ENCODE results near the gene HELZ. TPM values are rescaled to one million over a fixed set of nuclear protein-coding genes. Genes with fewer than 3 reads are reported as not detected.

Gene HELZ
- total RNA-seq (2021; ENCODE audit: unreplicated experiment) (40.5 TPM), Bru-seq, nascent RNA (percentile 84 among the genes with signal in this experiment), BruChase-seq, experiment 1, labeled RNA remaining after a 6-hour chase (percentile 82 among the genes with signal in this experiment), BruChase-seq, experiment 2, labeled RNA remaining after a 2-hour chase (percentile 81 among the genes with signal in this experiment)
- 7.5 and 7.6 TPM in 2 replicates for polyA plus RNA-seq (2012)
- long read RNA-seq, full-length matches to known transcripts: 6 of 31 reads
- long read RNA-seq, partial matches to known transcripts: 11 of 31 reads
- long read RNA-seq, other reads (novel, unspliced or antisense): 14 of 31 reads

- peaks cover 40% of the 10 kb centered on the region for H3K79me2 ChIP-seq (ENCODE audit: insufficient read depth, low read length)
- ChIA-PET CTCF (no interaction called here), POLR2A (no interaction called here), RAD21 (ENCODE audit: low non-redundant PET in 1 of 2, low total read pairs in 2 of 2, uncharacterized antibody in 2 of 2, unreplicated experiment in 2 of 2) (no interaction called here)
- peak; percentile 76 for DNase-seq (ENCODE audit: low read depth, low spot score)
- BruUV-seq (replicated peaks): TSS peak; percentile 79
- no peaks in the 10 kb centered on the region for H3K9me2 ChIP-seq (ENCODE audit: insufficient read depth)
- no peaks in the 10 kb centered on the region; a peak in 2 of 4 replicates for H3K36me3 ChIP-seq (ENCODE audit: control insufficient read depth in 1 of 2, insufficient read depth in 2 of 2, low read length in 2 of 2)
- H2AFZ ChIP-seq (ENCODE audit: low read depth, low read length, poor library complexity, severe bottlenecking): peak within 1 kb of the TSS; percentile 20
- no peaks in the 10 kb centered on the region for H3K9me3 ChIP-seq (ENCODE audit: control insufficient read depth in 1 of 2, insufficient read depth in 1 of 2, low read depth in 1 of 2, low read length in 2 of 2)
- peaks cover 17 to 29% of the 10 kb centered on the region in 2 experiments for H3K4me1 ChIP-seq (ENCODE audit: control insufficient read depth in 1 of 2, insufficient read depth in 2 of 2, low read length in 2 of 2)
- no peaks in the 10 kb centered on the region for H3K27me3 ChIP-seq (ENCODE audit: insufficient read depth, low read length)
- intact Hi-C loops (cut with micrococcal nuclease): no loop called here
- peak within 1 kb of the TSS; percentile 69 for H3K27ac ChIP-seq (ENCODE audit: low read depth, low read length)
- H3K9ac ChIP-seq (ENCODE audit: low read length): peak within 1 kb of the TSS; percentile 70
- peak within 1 kb of the TSS; percentile 76 to 82 for H3K4me3 ChIP-seq (replicated peaks in 1 of 2; ENCODE audit: low read depth in 1 of 2, low read length in 2 of 2)
- peak within 1 kb of the TSS; percentile 89 for H3K4me2 ChIP-seq (ENCODE audit: low read length)
- peak; percentile 46 for ATAC-seq
- H4K20me1 ChIP-seq (ENCODE audit: insufficient read depth): no peaks in the 10 kb centered on the region
- TF ChIP-seq CBX3 (IDR thresholded peaks at IDR 0.05; ENCODE audit: low read depth) (no peak), CEBPB (IDR thresholded peaks at IDR 0.05; ENCODE audit: low read depth) (no peak), RAD21 (IDR thresholded peaks at IDR 0.05; ENCODE audit: low read depth) (no peak), EZH2phosphoT487 (IDR thresholded peaks at IDR 0.05; ENCODE audit: borderline replicate concordance) (no peak), SP1 (IDR thresholded peaks at IDR 0.05; ENCODE audit: low read depth) (no peak), EGR1 (IDR thresholded peaks at IDR 0.05; ENCODE audit: low read depth) (no peak), YY1 (IDR thresholded peaks at IDR 0.05; ENCODE audit: extremely low read depth, insufficient replicate concordance, low read depth, low read length) (peak; percentile 89), ZNF274 (IDR thresholded peaks at IDR 0.05; ENCODE audit: low read depth, low read length) (no peak), CTCF (IDR thresholded peaks at IDR 0.05 in 2 of 3, conservative IDR thresholded peaks at IDR 0.05 in 1 of 3; ENCODE audit: borderline replicate concordance in 1 of 3, insufficient read depth in 1 of 3, low read depth in 2 of 3, low read length in 2 of 3) (no peak), TCF7L2 (IDR thresholded peaks at IDR 0.05; ENCODE audit: borderline replicate concordance, extremely low read depth, insufficient read depth, insufficient read length) (no peak), SIN3A (IDR thresholded peaks at IDR 0.05; ENCODE audit: low read depth) (peak; percentile 90), FOSL1 (IDR thresholded peaks at IDR 0.05; ENCODE audit: low read depth) (no peak), ZFX (IDR thresholded peaks at IDR 0.05) (peak; percentile 38; the same call in 1 of the 2 replicates), ATF3 (IDR thresholded peaks at IDR 0.05) (no peak), ELF1 (IDR thresholded peaks at IDR 0.05; ENCODE audit: borderline replicate concordance, low read depth) (no peak), POLR2AphosphoS5 (IDR thresholded peaks at IDR 0.05; ENCODE audit: low read depth, low read length) (peak; percentile 66)
- TF ChIP-seq, protein P1, sequence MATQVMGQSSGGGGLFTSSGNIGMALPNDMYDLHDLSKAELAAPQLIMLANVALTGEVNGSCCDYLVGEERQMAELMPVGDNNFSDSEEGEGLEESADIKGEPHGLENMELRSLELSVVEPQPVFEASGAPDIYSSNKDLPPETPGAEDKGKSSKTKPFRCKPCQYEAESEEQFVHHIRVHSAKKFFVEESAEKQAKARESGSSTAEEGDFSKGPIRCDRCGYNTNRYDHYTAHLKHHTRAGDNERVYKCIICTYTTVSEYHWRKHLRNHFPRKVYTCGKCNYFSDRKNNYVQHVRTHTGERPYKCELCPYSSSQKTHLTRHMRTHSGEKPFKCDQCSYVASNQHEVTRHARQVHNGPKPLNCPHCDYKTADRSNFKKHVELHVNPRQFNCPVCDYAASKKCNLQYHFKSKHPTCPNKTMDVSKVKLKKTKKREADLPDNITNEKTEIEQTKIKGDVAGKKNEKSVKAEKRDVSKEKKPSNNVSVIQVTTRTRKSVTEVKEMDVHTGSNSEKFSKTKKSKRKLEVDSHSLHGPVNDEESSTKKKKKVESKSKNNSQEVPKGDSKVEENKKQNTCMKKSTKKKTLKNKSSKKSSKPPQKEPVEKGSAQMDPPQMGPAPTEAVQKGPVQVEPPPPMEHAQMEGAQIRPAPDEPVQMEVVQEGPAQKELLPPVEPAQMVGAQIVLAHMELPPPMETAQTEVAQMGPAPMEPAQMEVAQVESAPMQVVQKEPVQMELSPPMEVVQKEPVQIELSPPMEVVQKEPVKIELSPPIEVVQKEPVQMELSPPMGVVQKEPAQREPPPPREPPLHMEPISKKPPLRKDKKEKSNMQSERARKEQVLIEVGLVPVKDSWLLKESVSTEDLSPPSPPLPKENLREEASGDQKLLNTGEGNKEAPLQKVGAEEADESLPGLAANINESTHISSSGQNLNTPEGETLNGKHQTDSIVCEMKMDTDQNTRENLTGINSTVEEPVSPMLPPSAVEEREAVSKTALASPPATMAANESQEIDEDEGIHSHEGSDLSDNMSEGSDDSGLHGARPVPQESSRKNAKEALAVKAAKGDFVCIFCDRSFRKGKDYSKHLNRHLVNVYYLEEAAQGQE (IDR thresholded peaks at IDR 0.05; ENCODE audit: low read depth): no peak
- TF ChIP-seq, protein P2, sequence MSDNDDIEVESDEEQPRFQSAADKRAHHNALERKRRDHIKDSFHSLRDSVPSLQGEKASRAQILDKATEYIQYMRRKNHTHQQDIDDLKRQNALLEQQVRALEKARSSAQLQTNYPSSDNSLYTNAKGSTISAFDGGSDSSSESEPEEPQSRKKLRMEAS (IDR thresholded peaks at IDR 0.05): peak; percentile 55
Observed at GRCh38 chr17:67245073-67245693, at the start of gene HELZ. Gene HELZ, minus strand, starts transcription at chr17:67245196. Its CDS starts 26,392 bp downstream, at chr17:67218804.
